Measurements from ENCODE around the gene NCK1.
A peak's percentile ranks its signal among the peaks of the same experiment; 100 is the strongest.

NCK1 gene

GRCh38 chr3:136909187-136909586 lies 47.2 kb downstream of the NCK1 start:
- DNase-seq, result no peak

- DNase-seq, result no peak
These were observed 48.7 kb downstream of the NCK1 start for GRCh38 chr3:136910697-136911096.

- DNase-seq, result no peak
These were observed 51.2 kb downstream of the NCK1 start for GRCh38 chr3:136913168-136913567.

- no peak for DNase-seq
These were observed 52.7 kb downstream of the NCK1 start for GRCh38 chr3:136914739-136915138.

- no peak for DNase-seq
These were observed 54.2 kb downstream of the NCK1 start for GRCh38 chr3:136916223-136916622.

- no peak for DNase-seq
These were observed 58.0 kb downstream of the NCK1 start for GRCh38 chr3:136919799-136920580.

GRCh38 chr3:136920904-136921611 lies 59.0 kb downstream of the NCK1 start:
- DNase-seq, result no peak

- DNase-seq, result peak; percentile 9
These were observed 63.6 kb downstream of the NCK1 start for GRCh38 chr3:136925425-136926190.

- DNase-seq, result no peak
These were observed 66.2 kb downstream of the NCK1 start for GRCh38 chr3:136928240-136928639.

- peak; percentile 8 for DNase-seq
These were observed 68.1 kb downstream of the NCK1 start for GRCh38 chr3:136929977-136930670.

- DNase-seq, result no peak
These were observed 69.6 kb downstream of the NCK1 start for GRCh38 chr3:136931606-136932005.

GRCh38 chr3:136932523-136932922 lies 70.5 kb downstream of the NCK1 start:
- no peak for DNase-seq

- DNase-seq, result no peak
These were observed 71.2 kb downstream of the NCK1 start for GRCh38 chr3:136932978-136933772.

- no peak for DNase-seq
These were observed 75.2 kb downstream of the NCK1 start for GRCh38 chr3:136937175-136937574.

- DNase-seq, result no peak
These were observed 75.8 kb downstream of the NCK1 start for GRCh38 chr3:136937851-136938250.

- DNase-seq, result peak; percentile 72
These were observed 76.3 kb downstream of the NCK1 start for GRCh38 chr3:136938334-136938733.

- no peak for DNase-seq
These were observed 77.5 kb downstream of the NCK1 start for GRCh38 chr3:136939489-136939888.

GRCh38 chr3:136942803-136943202 lies 80.8 kb downstream of the NCK1 start:
- DNase-seq, result no peak

GRCh38 chr3:136943436-136943835 lies 81.4 kb downstream of the NCK1 start:
- DNase-seq, result no peak

- no peak for DNase-seq
These were observed 85.0 kb downstream of the NCK1 start for GRCh38 chr3:136946978-136947377.

GRCh38 chr3:136947477-136947876 lies 85.5 kb downstream of the NCK1 start:
- no peak for DNase-seq

- no peak for DNase-seq
These were observed 87.1 kb downstream of the NCK1 start for GRCh38 chr3:136949146-136949545.

All from fibroblast of skin of scalp (primary cell).